ENCODE data around the gene IP6K1.

The IP6K1 gene

GRCh38 chr3:49723296-49723627 is 63.1 kb downstream of the IP6K1 start:
- peak in 1 of 2 donors; percentile 47 for DNase-seq

GRCh38 chr3:49722896-49723295 is 63.4 kb downstream of the IP6K1 start:
- DNase-seq, result no peak

GRCh38 chr3:49721896-49722781 is 64.2 kb downstream of the IP6K1 start:
- DNase-seq, result no peak

GRCh38 chr3:49721596-49721895 is 64.8 kb downstream of the IP6K1 start:
- DNase-seq, result no peak

GRCh38 chr3:49720855-49721595 is 65.3 kb downstream of the IP6K1 start:
- no peak for DNase-seq

GRCh38 chr3:49719214-49719884 is 67.0 kb downstream of the IP6K1 start, which contains the start of gene AMIGO3:
Gene AMIGO3, minus strand, starts transcription at chr3:49719684. Its CDS starts 219 bp downstream, at chr3:49719465.
- peak; percentile 81 to 88 for DNase-seq

- no peak for DNase-seq
Observed at GRCh38 chr3:49718858-49719213, 67.5 kb downstream of the IP6K1 start.

- no peak for DNase-seq
Observed at GRCh38 chr3:49717959-49718857, 68.1 kb downstream of the IP6K1 start.

GRCh38 chr3:49717211-49717958 is 69.0 kb downstream of the IP6K1 start:
- DNase-seq, result no peak

GRCh38 chr3:49716691-49717210 is 69.6 kb downstream of the IP6K1 start:
- no peak for DNase-seq

GRCh38 chr3:49716169-49716568 is 70.2 kb downstream of the IP6K1 start:
- DNase-seq, result no peak

- no peak for DNase-seq
Observed at GRCh38 chr3:49715611-49716121, 70.7 kb downstream of the IP6K1 start.

- DNase-seq, result no peak
Observed at GRCh38 chr3:49714728-49715550, 71.4 kb downstream of the IP6K1 start.

GRCh38 chr3:49713336-49714105 is 72.8 kb downstream of the IP6K1 start:
- DNase-seq, result no peak

- DNase-seq, result no peak
Observed at GRCh38 chr3:49712631-49713317, 73.6 kb downstream of the IP6K1 start.

GRCh38 chr3:49712166-49712565 is 74.2 kb downstream of the IP6K1 start:
- DNase-seq, result no peak

GRCh38 chr3:49711489-49711888 is 74.9 kb downstream of the IP6K1 start:
- no peak for DNase-seq

GRCh38 chr3:49709852-49710251 is 76.5 kb downstream of the IP6K1 start:
- DNase-seq, result no peak

- DNase-seq, result no peak
Observed at GRCh38 chr3:49707113-49707480, 79.2 kb downstream of the IP6K1 start.

Measured in bone marrow (tissue), 2 donors.